Fibroblast of the aortic adventitia (primary cell): ENCODE data around the gene ELOVL3. TPM values are rescaled to one million over a fixed set of nuclear protein-coding genes. Genes with fewer than 3 reads are reported as not detected.

Experiments
- DNase-seq: peaks from one replicate; pipeline ENCODE4 v3.0.0-alpha.2; 2010; ENCODE audit warnings: low read depth
- H3K4me3 ChIP-seq: 2 replicates; pipeline ENCODE4 v1.5.1; 2011; ENCODE audit warnings: low read depth, mild to moderate bottlenecking, control low read depth, low read length, moderate library complexity
- CTCF ChIP-seq: IDR thresholded peaks from 2 replicates; pipeline ENCODE4 v1.5.1; 2011; ENCODE audit warnings: mild to moderate bottlenecking, low read length, control low read depth, inconsistent platforms; ENCODE audit not compliant: insufficient read depth
- total RNA-seq: library from RNA; depleted of rRNA; stranded (reverse); fragments of >200 nt; gene quantifications from 2 replicates; pipeline ENCODE4 v1.2.3, GENCODE V29; 2012; ENCODE audit warnings: low replicate concordance

The ELOVL3 gene
- total RNA-seq, 1 donor: 0.09 TPM

GRCh38 chr10:102234888-102235597 lies 8.9 kb downstream of the ELOVL3 start:
- TF ChIP-seq CTCF: no peak
- no peak overlapping the region for H3K4me3 ChIP-seq
- no peak for DNase-seq

GRCh38 chr10:102235598-102235920 lies 9.5 kb downstream of the ELOVL3 start:
- no peak for TF ChIP-seq CTCF
- no peak for DNase-seq
- no peak overlapping the region for H3K4me3 ChIP-seq

GRCh38 chr10:102236006-102236405 lies 9.9 kb downstream of the ELOVL3 start:
- TF ChIP-seq CTCF: no peak
- H3K4me3 ChIP-seq: no peak overlapping the region

GRCh38 chr10:102237711-102238252 lies 11.7 kb downstream of the ELOVL3 start:
- no peak for TF ChIP-seq CTCF
- H3K4me3 ChIP-seq: no peak overlapping the region
- no peak for DNase-seq

More at GRCh38 chr10:102236006-102236405, 9.9 kb downstream of the ELOVL3 start:
- no peak for DNase-seq

GRCh38 chr10:102240467-102241031 lies 14.4 kb downstream of the ELOVL3 start:
- no peak for TF ChIP-seq CTCF
- DNase-seq: no peak
- peak overlapping the region; percentile 88 for H3K4me3 ChIP-seq

GRCh38 chr10:102241032-102241443 lies 14.9 kb downstream of the ELOVL3 start:
- peak overlapping the region; percentile 88 for H3K4me3 ChIP-seq
- TF ChIP-seq CTCF: no peak
- no peak for DNase-seq
